MM.1S (cell line): ENCODE results near the gene RNF150.

ENCODE experiments used
- DNase-seq: peaks from one replicate; pipeline ENCODE4 v3.0.0-alpha.2; 2015
- H2AFZ ChIP-seq: fragments of 300-600 bp; sonication (generic); 2 replicates; pipeline ENCODE4 v1.6.0; 2016; ENCODE audit warnings: antibody characterized with exemption, low read length
- H3F3A ChIP-seq: fragments of 300-600 bp; sonication (generic); 2 replicates; pipeline ENCODE4 v1.6.1; 2016; ENCODE audit warnings: mild to moderate bottlenecking, antibody characterized with exemption, low read length, moderate library complexity, mixed read lengths; ENCODE audit not compliant: insufficient read depth
- H3K27ac ChIP-seq: fragments of 300-600 bp; sonication (generic); 2 replicates; pipeline ENCODE4 v1.5.1; 2016; ENCODE audit warnings: mild to moderate bottlenecking, low read length
- H3K27me3 ChIP-seq: fragments of 300-600 bp; sonication (generic); replicated peaks from 2 replicates; pipeline ENCODE4 v1.6.0; 2016; ENCODE audit warnings: low read length; ENCODE audit not compliant: insufficient read depth
- H3K36me3 ChIP-seq: fragments of 300-600 bp; sonication (generic); replicated peaks from 2 replicates; pipeline ENCODE4 v1.6.1; 2016; ENCODE audit warnings: mild to moderate bottlenecking, low read length, mixed read lengths; ENCODE audit not compliant: insufficient read depth
- H3K4me1 ChIP-seq: fragments of 300-600 bp; sonication (generic); 2 replicates; pipeline ENCODE4 v1.6.1; 2016; ENCODE audit warnings: low read length, mixed read lengths
- H3K4me2 ChIP-seq: fragments of 300-600 bp; sonication (generic); 2 replicates; pipeline ENCODE4 v1.6.0; 2016; ENCODE audit warnings: low read depth, low read length
- H3K4me3 ChIP-seq: fragments of 300-600 bp; sonication (generic); 2 replicates; pipeline ENCODE4 v1.5.1; 2016; ENCODE audit warnings: low read length, mixed read lengths
- H3K79me2 ChIP-seq: fragments of 300-600 bp; sonication (generic); 2 replicates; pipeline ENCODE4 v1.6.1; 2016; ENCODE audit warnings: mixed run types, low read length, mixed read lengths
- H3K9ac ChIP-seq: fragments of 300-600 bp; sonication (generic); 2 replicates; pipeline ENCODE4 v1.6.1; 2016; ENCODE audit warnings: low read length, mixed read lengths
- H3K9me2 ChIP-seq: fragments of 300-600 bp; sonication (generic); replicated peaks from 2 replicates; pipeline ENCODE4 v1.6.1; 2016; ENCODE audit warnings: mild to moderate bottlenecking, low read length, mixed read lengths; ENCODE audit not compliant: insufficient read depth
- H3K9me3 ChIP-seq: fragments of 300-600 bp; sonication (generic); replicated peaks from 2 replicates; pipeline ENCODE4 v1.6.1; 2016; ENCODE audit warnings: mild to moderate bottlenecking, low read length, mixed read lengths; ENCODE audit not compliant: insufficient read depth
- H4K20me1 ChIP-seq: fragments of 300-600 bp; sonication (generic); 2 replicates; pipeline ENCODE4 v1.6.1; 2016; ENCODE audit warnings: mild to moderate bottlenecking, low read length, moderate library complexity, mixed read lengths; ENCODE audit not compliant: insufficient read depth
- EZH2 ChIP-seq: fragments of 300-600 bp; sonication (generic); optimal IDR thresholded peaks from 2 replicates; pipeline ENCODE3; 2017; ENCODE audit warnings: low read depth, mild to moderate bottlenecking, antibody characterized with exemption, low read length, mixed read lengths
- EZH2phosphoT487 ChIP-seq: fragments of 300-600 bp; sonication (generic); IDR thresholded peaks from 2 replicates; pipeline ENCODE4 v1.6.1; 2018; ENCODE audit warnings: antibody characterized with exemption, low read length
- TF ChIP-seq, protein P1 (sequence below): fragments of 300-600 bp; sonication (generic); IDR thresholded peaks from 2 replicates; pipeline ENCODE4 v1.5.1; 2016; ENCODE audit warnings: antibody characterized with exemption, low read length, mixed read lengths

Gene RNF150

DNA sequence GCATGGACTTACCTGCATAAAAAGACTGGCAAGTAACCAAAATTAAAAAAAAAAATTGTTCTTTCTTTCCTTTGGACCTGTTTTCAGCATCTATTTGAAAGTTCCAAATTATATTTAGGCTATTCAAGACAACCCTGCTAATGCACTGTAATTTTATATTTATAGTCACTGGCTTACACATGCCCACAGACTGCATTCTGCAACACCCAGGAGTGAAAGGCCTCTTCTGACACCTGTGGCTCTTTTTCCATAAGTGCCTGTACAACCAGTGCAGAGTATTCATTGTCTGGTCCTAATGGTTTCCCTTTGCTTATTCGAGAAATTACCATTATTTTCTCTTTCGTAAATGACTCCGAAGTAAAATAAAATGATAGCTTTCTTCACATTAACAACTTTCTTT is 143.3 kb downstream of the RNF150 start:
- Histone ChIP-seq H3K4me1 (no peaks in the 10 kb centered on the region), H3K79me2 (no peaks in the 10 kb centered on the region), H3F3A (no peaks in the 10 kb centered on the region), H3K36me3 (no peaks in the 10 kb centered on the region), H3K4me3 (no peak overlapping the region), H3K9ac (no peak overlapping the region), H3K27me3 (no peaks in the 10 kb centered on the region), H2AFZ (no peak overlapping the region), H3K9me2 (no peaks in the 10 kb centered on the region), H3K9me3 (no peaks in the 10 kb centered on the region), H4K20me1 (no peaks in the 10 kb centered on the region), H3K27ac (no peak overlapping the region), H3K4me2 (no peak overlapping the region)
- TF ChIP-seq EZH2phosphoT487, result no peak
- TF ChIP-seq, protein P1, sequence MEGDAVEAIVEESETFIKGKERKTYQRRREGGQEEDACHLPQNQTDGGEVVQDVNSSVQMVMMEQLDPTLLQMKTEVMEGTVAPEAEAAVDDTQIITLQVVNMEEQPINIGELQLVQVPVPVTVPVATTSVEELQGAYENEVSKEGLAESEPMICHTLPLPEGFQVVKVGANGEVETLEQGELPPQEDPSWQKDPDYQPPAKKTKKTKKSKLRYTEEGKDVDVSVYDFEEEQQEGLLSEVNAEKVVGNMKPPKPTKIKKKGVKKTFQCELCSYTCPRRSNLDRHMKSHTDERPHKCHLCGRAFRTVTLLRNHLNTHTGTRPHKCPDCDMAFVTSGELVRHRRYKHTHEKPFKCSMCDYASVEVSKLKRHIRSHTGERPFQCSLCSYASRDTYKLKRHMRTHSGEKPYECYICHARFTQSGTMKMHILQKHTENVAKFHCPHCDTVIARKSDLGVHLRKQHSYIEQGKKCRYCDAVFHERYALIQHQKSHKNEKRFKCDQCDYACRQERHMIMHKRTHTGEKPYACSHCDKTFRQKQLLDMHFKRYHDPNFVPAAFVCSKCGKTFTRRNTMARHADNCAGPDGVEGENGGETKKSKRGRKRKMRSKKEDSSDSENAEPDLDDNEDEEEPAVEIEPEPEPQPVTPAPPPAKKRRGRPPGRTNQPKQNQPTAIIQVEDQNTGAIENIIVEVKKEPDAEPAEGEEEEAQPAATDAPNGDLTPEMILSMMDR, result no peak
- no peak for TF ChIP-seq EZH2
- no peak for DNase-seq

DNA sequence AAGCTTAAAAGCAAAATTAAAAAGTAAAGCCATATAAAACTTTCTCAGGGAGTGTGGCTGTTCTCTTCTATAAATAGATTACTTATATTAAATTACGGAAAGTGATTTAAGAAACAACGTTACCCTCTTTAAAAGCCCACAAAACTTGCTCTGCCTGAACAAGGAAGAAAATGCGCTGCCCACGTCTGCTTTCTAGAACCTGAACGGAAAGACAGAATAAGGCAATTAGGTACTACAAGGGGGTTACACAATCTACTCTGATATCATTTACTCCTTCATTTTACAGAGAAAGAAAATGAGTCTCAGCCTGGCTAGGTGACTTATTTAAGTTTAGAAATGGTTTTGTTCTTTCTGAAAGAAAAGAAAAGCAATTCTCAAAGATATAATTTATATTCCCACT is 147.2 kb downstream of the RNF150 start:
- no peak overlapping the region for H3K27ac ChIP-seq
- no peak for DNase-seq

DNA sequence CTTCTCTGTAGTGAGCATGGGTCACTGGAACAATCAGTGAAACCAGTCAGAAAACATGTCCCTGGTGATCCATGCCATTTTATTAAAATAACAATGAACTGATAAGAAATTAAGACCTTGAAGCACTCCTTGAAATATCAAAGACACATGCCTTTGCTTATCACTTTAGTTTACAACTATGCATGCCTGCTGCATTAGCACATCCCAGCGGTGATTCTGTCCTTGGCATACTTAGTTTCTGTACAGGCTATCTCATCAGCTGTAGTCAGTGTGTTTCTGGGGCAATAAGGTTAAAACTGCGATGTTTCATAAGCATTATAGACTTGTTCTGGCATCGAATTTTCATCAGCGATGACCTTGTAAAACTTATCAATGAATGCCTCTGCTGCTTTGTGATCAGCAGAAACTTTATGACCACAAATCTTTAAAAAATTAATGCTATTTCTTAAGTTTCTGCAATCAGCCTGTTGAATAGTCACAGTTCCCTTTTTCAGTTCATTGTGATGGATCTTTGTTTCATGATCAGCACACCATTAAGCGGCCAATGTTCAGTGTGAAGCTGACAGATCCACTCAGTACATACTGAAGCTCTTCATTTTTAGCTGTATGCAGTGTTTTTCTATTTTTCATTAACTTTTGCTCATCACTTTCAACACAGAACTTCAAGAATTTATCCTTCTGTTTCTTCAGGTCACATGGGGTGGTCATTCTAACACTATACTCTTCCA is 150.5 kb downstream of the RNF150 start:
- DNase-seq, result no peak
- no peak overlapping the region for H3K4me3 ChIP-seq
- H2AFZ ChIP-seq, result no peak overlapping the region
- H3K4me1 ChIP-seq, result no peaks in the 10 kb centered on the region
- no peak overlapping the region for H3K4me2 ChIP-seq
- H3K79me2 ChIP-seq, result no peaks in the 10 kb centered on the region
- H3K9ac ChIP-seq, result no peak overlapping the region
- H3K9me3 ChIP-seq, result no peaks in the 10 kb centered on the region
- H3K27ac ChIP-seq, result no peak overlapping the region
- no peaks in the 10 kb centered on the region for H3K36me3 ChIP-seq
- TF ChIP-seq, protein P1, result no peak
- TF ChIP-seq EZH2phosphoT487 (no peak), EZH2 (no peak)
- no peaks in the 10 kb centered on the region for H4K20me1 ChIP-seq
- no peaks in the 10 kb centered on the region for H3F3A ChIP-seq
- no peaks in the 10 kb centered on the region for H3K9me2 ChIP-seq
- no peaks in the 10 kb centered on the region for H3K27me3 ChIP-seq

More for the DNA sequence above, 147.2 kb downstream of the RNF150 start:
- no peak overlapping the region for H3K9ac ChIP-seq
- no peaks in the 10 kb centered on the region for H3K79me2 ChIP-seq
- H3K4me2 ChIP-seq, result no peak overlapping the region
- TF ChIP-seq EZH2phosphoT487, result no peak
- TF ChIP-seq, protein P1, result no peak
- TF ChIP-seq EZH2, result no peak
- no peak overlapping the region for H3K4me3 ChIP-seq
- H3K9me3 ChIP-seq, result no peaks in the 10 kb centered on the region
- H4K20me1 ChIP-seq, result no peaks in the 10 kb centered on the region
- no peaks in the 10 kb centered on the region for H3K4me1 ChIP-seq
- H3K36me3 ChIP-seq, result no peaks in the 10 kb centered on the region
- H2AFZ ChIP-seq, result no peak overlapping the region
- H3K9me2 ChIP-seq, result no peaks in the 10 kb centered on the region
- no peaks in the 10 kb centered on the region for H3F3A ChIP-seq
- no peaks in the 10 kb centered on the region for H3K27me3 ChIP-seq
